Mammary epithelial cell (primary cell): ENCODE measurements around the gene DGKG.

Experiments used
- CTCF ChIP-seq, 2 donors: IDR thresholded peaks in 1 of 2; conservative IDR thresholded peaks in 1 of 2; 2 replicates each; pipeline ENCODE4 v1.5.1; 2011 to 2012; ENCODE audit warnings: inconsistent platforms in 2 of 2, low read length in 2 of 2, mild to moderate bottlenecking in 2 of 2, control low read depth in 1 of 2, low read depth in 1 of 2; ENCODE audit not compliant: insufficient read depth in 1 of 2; ENCODE audit errors: extremely low read depth in 1 of 2
- EZH2 ChIP-seq: IDR thresholded peaks from 2 replicates; pipeline ENCODE4 v1.6.1; 2012; ENCODE audit warnings: low read length, inconsistent platforms, borderline replicate concordance

- no peak for TF ChIP-seq CTCF (conservative IDR thresholded peaks at IDR 0.05 in 1 of 2, IDR thresholded peaks at IDR 0.05 in 1 of 2; ENCODE audit: extremely low read depth in 1 of 2, insufficient read depth in 1 of 2, low read depth in 1 of 2, low read length in 2 of 2)
- TF ChIP-seq EZH2 = no peak
These were observed 242.5 kb downstream of the DGKG start for GRCh38 chr3:186119499-186119898.
